GM06990 (cell line): ENCODE results near the gene RFX4.
"Not testable (repeated sequence)": the region's sequence is repeated elsewhere in the genome, so short reads cannot be mapped to it uniquely, and the experiment has no call there.

Experiments
- DNase-seq: peaks from one replicate; pipeline ENCODE4 v3.0.0-alpha.2; 2011; ENCODE audit not compliant: insufficient read length; ENCODE audit errors: extremely low read depth
- H3K27me3 ChIP-seq: replicated peaks from 2 replicates; pipeline ENCODE4 v1.6.0; 2011; ENCODE audit warnings: low read length; ENCODE audit not compliant: control insufficient read depth, insufficient read depth
- H3K36me3 ChIP-seq: 2 replicates; pipeline ENCODE4 v1.5.1; 2011; ENCODE audit warnings: low read length; ENCODE audit not compliant: control insufficient read depth, insufficient read depth
- H3K4me3 ChIP-seq: replicated peaks from 2 replicates; pipeline ENCODE4 v1.5.1; 2011; ENCODE audit warnings: low read depth, mild to moderate bottlenecking, control low read depth, low read length
- TF ChIP-seq, protein P1 (sequence below): IDR thresholded peaks from 2 replicates; pipeline ENCODE4 v1.5.1; 2011; ENCODE audit warnings: low read length, control low read depth, mild to moderate bottlenecking, inconsistent platforms; ENCODE audit not compliant: insufficient read depth, poor library complexity, severe bottlenecking

RFX4 gene

DNA sequence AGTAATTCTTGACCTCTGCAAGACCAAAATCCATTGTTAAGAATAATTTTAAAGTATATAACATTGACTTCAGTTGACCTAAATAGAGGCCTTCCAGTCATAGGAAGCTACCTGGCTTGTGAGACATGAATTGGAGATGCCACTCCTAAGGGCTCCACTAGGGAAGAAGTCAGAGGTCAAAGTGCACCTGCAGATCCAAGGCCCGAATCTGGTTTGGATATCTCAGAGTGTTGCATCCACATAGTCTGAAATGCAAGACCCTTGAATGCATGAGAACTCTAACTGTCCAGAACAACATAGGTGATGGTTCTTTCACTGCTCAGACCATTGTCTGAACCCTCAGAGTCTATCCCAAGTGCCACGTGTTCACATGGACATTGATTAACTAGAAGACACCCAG lies 22.4 kb downstream of the RFX4 start:
- no peak for DNase-seq
- TF ChIP-seq, protein P1, sequence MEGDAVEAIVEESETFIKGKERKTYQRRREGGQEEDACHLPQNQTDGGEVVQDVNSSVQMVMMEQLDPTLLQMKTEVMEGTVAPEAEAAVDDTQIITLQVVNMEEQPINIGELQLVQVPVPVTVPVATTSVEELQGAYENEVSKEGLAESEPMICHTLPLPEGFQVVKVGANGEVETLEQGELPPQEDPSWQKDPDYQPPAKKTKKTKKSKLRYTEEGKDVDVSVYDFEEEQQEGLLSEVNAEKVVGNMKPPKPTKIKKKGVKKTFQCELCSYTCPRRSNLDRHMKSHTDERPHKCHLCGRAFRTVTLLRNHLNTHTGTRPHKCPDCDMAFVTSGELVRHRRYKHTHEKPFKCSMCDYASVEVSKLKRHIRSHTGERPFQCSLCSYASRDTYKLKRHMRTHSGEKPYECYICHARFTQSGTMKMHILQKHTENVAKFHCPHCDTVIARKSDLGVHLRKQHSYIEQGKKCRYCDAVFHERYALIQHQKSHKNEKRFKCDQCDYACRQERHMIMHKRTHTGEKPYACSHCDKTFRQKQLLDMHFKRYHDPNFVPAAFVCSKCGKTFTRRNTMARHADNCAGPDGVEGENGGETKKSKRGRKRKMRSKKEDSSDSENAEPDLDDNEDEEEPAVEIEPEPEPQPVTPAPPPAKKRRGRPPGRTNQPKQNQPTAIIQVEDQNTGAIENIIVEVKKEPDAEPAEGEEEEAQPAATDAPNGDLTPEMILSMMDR = no peak
- Histone ChIP-seq H3K4me3 (no peak overlapping the region), H3K27me3 (peaks cover 2% of the 10 kb centered on the region), H3K36me3 (no peaks in the 10 kb centered on the region)

- DNase-seq, H3K27me3 ChIP-seq, H3K4me3 ChIP-seq, H3K36me3 ChIP-seq: not testable (repeated sequence)
Observed at GRCh38 chr12:106620588-106620987, 37.8 kb downstream of the RFX4 start.

DNA sequence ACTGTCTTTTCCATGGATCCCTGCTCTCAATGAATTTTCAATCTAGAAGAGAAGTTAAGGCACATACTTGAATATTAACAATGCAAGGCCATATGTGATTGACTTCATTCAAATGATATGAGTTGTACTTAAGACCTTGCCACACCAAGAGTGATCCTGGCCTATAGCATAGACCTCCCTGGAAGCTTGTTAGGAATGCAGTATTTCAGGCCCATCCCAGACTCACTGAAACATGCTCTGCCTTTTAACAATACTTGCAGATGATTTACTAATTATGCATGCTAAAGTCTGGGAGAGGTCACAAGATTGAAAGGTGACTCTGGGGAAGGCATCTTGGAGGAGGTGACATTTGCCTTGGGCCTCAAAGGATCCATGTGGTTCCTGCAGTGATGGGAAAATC lies 43.2 kb downstream of the RFX4 start:
- Histone ChIP-seq H3K4me3 (no peak overlapping the region), H3K36me3 (no peaks in the 10 kb centered on the region), H3K27me3 (no peaks in the 10 kb centered on the region)
- DNase-seq = no peak
- TF ChIP-seq, protein P1 = no peak

GRCh38 chr12:106629797-106630659 lies 47.2 kb downstream of the RFX4 start:
- H3K27me3 ChIP-seq = no peaks in the 10 kb centered on the region; the same call in 1 of the 2 replicates
- no peak overlapping the region for H3K4me3 ChIP-seq
- no peaks in the 10 kb centered on the region for H3K36me3 ChIP-seq
- no peak for DNase-seq
- TF ChIP-seq, protein P1 = no peak

GRCh38 chr12:106631150-106631549 lies 48.3 kb downstream of the RFX4 start:
- H3K36me3 ChIP-seq = no peaks in the 10 kb centered on the region
- TF ChIP-seq, protein P1 = no peak

GRCh38 chr12:106631797-106632196 lies 49.0 kb downstream of the RFX4 start:
- H3K27me3 ChIP-seq = no peaks in the 10 kb centered on the region; the same call in 1 of the 2 replicates
- TF ChIP-seq, protein P1 = no peak
- no peaks in the 10 kb centered on the region for H3K36me3 ChIP-seq
- DNase-seq = no peak
- no peak overlapping the region for H3K4me3 ChIP-seq

More at GRCh38 chr12:106631150-106631549, 48.3 kb downstream of the RFX4 start:
- Histone ChIP-seq H3K27me3 (no peaks in the 10 kb centered on the region; the same call in 1 of the 2 replicates), H3K4me3 (no peak overlapping the region)
- no peak for DNase-seq
